H1 (cell line): ENCODE data around the gene OR13J1. TPM values are rescaled to one million over a fixed set of nuclear protein-coding genes. Genes with fewer than 3 reads are reported as not detected.

Experiments used
- CTCF ChIA-PET: fragments of 300-600 bp; sonication (Branson Sonifier 250); formaldehyde crosslinking; loops from one replicate; lab custom pipeline; 2021; ENCODE audit not compliant: partially characterized antibody; lab: Charles Lee
- POLR2A ChIA-PET: fragments of 300-600 bp; sonication (Branson Sonifier 250); formaldehyde crosslinking; loops from one replicate; lab custom pipeline; 2021; ENCODE audit warnings: inconsistent platforms; ENCODE audit not compliant: partially characterized antibody; lab: Charles Lee
- DNase-seq, 2 experiments: peaks; one replicate each; pipeline versions ENCODE4 v3.0.0 to v3.0.0-alpha.2; 2010 to 2022; ENCODE audit warnings: low spot score in 2 of 2, low read depth in 1 of 2, mixed read lengths in 1 of 2
- FAIRE-seq: peaks from 2 replicates; lab custom pipeline; 2011; peaks lifted over from hg19 to GRCh38; lab: Jason Lieb, UNC
- H2AFZ ChIP-seq: 2 replicates; pipeline ENCODE4 v1.8.1; 2012; ENCODE audit warnings: low read length, inconsistent platforms
- H2AK5ac ChIP-seq: 2 replicates; pipeline ENCODE4 v1.6.1; 2013; ENCODE audit warnings: low read depth, low read length
- H2BK120ac ChIP-seq: replicated peaks from 2 replicates; pipeline ENCODE3; 2013; ENCODE audit warnings: low read depth, low read length, inconsistent platforms
- H2BK12ac ChIP-seq: 2 replicates; pipeline ENCODE4 v1.6.1; 2013; ENCODE audit warnings: low read depth, low read length
- H2BK15ac ChIP-seq: 2 replicates; pipeline ENCODE4 v1.6.1; 2013; ENCODE audit warnings: low read length
- H2BK20ac ChIP-seq: 2 replicates; pipeline ENCODE4 v1.6.1; 2013; ENCODE audit warnings: low read length
- H2BK5ac ChIP-seq: 2 replicates; pipeline ENCODE4 v1.6.1; 2013; ENCODE audit warnings: low read depth, low read length
- H3K14ac ChIP-seq: 2 replicates; pipeline ENCODE4 v1.6.1; 2013; ENCODE audit warnings: inconsistent platforms; ENCODE audit not compliant: insufficient read length
- H3K18ac ChIP-seq: 2 replicates; pipeline ENCODE4 v1.6.1; 2013; ENCODE audit warnings: low read length; ENCODE audit errors: extremely low read depth
- H3K23ac ChIP-seq: 2 replicates; pipeline ENCODE4 v1.6.1; 2013; ENCODE audit warnings: inconsistent platforms; ENCODE audit not compliant: insufficient read length
- H3K23me2 ChIP-seq: 2 replicates; pipeline ENCODE4 v1.6.1; 2013; ENCODE audit warnings: low read depth, low read length
- H3K27ac ChIP-seq: 2 replicates; pipeline ENCODE4 v1.6.1; 2011; ENCODE audit warnings: low read depth, low read length, inconsistent platforms
- H3K27me3 ChIP-seq, 4 experiments: replicated peaks in 1 of 4; 1 replicate in 1 of 4; 2 replicates in 3 of 4; pipeline versions ENCODE4 v1.6.1 to v1.8.1; 2011 to 2013; ENCODE audit warnings: low read length in 3 of 4, mild to moderate bottlenecking in 3 of 4, inconsistent platforms in 2 of 4, mixed read lengths in 2 of 4, moderate library complexity in 1 of 4; ENCODE audit not compliant: control insufficient read depth in 3 of 4, insufficient read depth in 3 of 4; ENCODE audit errors: extremely low read depth in 1 of 4
- H3K36me3 ChIP-seq, 4 experiments: 2 replicates each; pipeline versions ENCODE4 v1.6.1 to v1.8.1; 2011 to 2013; ENCODE audit warnings: mild to moderate bottlenecking in 4 of 4, low read length in 3 of 4, moderate library complexity in 2 of 4, control low read depth in 1 of 4, inconsistent platforms in 1 of 4; ENCODE audit not compliant: insufficient read depth in 4 of 4, control insufficient read depth in 2 of 4
- H3K4ac ChIP-seq: replicated peaks from 2 replicates; pipeline ENCODE3; 2013; ENCODE audit warnings: low read length, low read depth, mixed read lengths, inconsistent platforms; ENCODE audit not compliant: insufficient read length
- H3K4me1 ChIP-seq, 4 experiments: replicated peaks in 1 of 4; 1 replicate in 1 of 4; 2 replicates in 3 of 4; pipeline versions ENCODE4 v1.6.1 to v1.8.1; 2011 to 2013; ENCODE audit warnings: low read length in 3 of 4, inconsistent platforms in 2 of 4, mixed read lengths in 1 of 4; ENCODE audit not compliant: insufficient read depth in 4 of 4, control insufficient read depth in 3 of 4
- H3K4me2 ChIP-seq, 2 experiments: 2 replicates each; pipeline versions ENCODE4 v1.6.1 to v1.8.1; 2011 to 2013; ENCODE audit warnings: low read depth in 2 of 2, low read length in 2 of 2, control low read depth in 1 of 2, inconsistent platforms in 1 of 2, mild to moderate bottlenecking in 1 of 2; ENCODE audit not compliant: insufficient read depth in 1 of 2
- H3K4me3 ChIP-seq, 4 experiments: fragments of 200-600, 300-600 bp in 1 of 4; sonication (generic), shearing (Covaris generic), sonication (Bioruptor Twin) in 1 of 4; 2 replicates each; pipeline versions ENCODE4 v1.5.1 to v1.8.1; 2011 to 2016; ENCODE audit warnings: low read length in 4 of 4, low read depth in 3 of 4, control low read depth in 2 of 4, inconsistent platforms in 2 of 4, mild to moderate bottlenecking in 2 of 4, mixed read lengths in 1 of 4, moderate library complexity in 1 of 4; ENCODE audit not compliant: insufficient read depth in 2 of 4; ENCODE audit errors: extremely low read depth in 1 of 4
- H3K56ac ChIP-seq: replicated peaks from 2 replicates; pipeline ENCODE3; 2013; ENCODE audit warnings: low read depth, mild to moderate bottlenecking, mixed read lengths, low read length, inconsistent platforms; ENCODE audit not compliant: insufficient read length
- H3K79me1 ChIP-seq: 2 replicates; pipeline ENCODE4 v1.6.1; 2013; ENCODE audit warnings: low read depth, low read length, control low read depth
- H3K79me2 ChIP-seq, 2 experiments: 2 replicates each; pipeline versions ENCODE4 v1.6.1 to v1.8.1; 2012 to 2013; ENCODE audit warnings: low read length in 2 of 2, mild to moderate bottlenecking in 2 of 2, inconsistent platforms in 1 of 2; ENCODE audit not compliant: insufficient read depth in 2 of 2, control insufficient read depth in 1 of 2
- H3K9ac ChIP-seq, 4 experiments: replicated peaks in 1 of 4; 1 replicate in 1 of 4; 2 replicates in 3 of 4; pipeline versions ENCODE4 v1.6.1 to v1.8.1; 2011 to 2013; ENCODE audit warnings: low read depth in 3 of 4, low read length in 3 of 4, control low read depth in 2 of 4, mild to moderate bottlenecking in 2 of 4, moderate library complexity in 2 of 4, inconsistent platforms in 1 of 4; ENCODE audit errors: extremely low read depth in 1 of 4
- H3K9me3 ChIP-seq, 2 experiments: 2 replicates each; pipeline versions ENCODE4 v1.6.1 to v1.8.1; 2012 to 2013; ENCODE audit warnings: mild to moderate bottlenecking in 2 of 2, moderate library complexity in 2 of 2, control low read depth in 1 of 2, inconsistent platforms in 1 of 2, low read depth in 1 of 2, low read length in 1 of 2, mixed read lengths in 1 of 2; ENCODE audit not compliant: insufficient read depth in 2 of 2
- H4K20me1 ChIP-seq, 2 experiments: replicated peaks in 1 of 2; 2 replicates each; pipeline versions ENCODE3 to v1.8.1; 2011 to 2013; ENCODE audit warnings: inconsistent platforms in 2 of 2, low read length in 2 of 2, mild to moderate bottlenecking in 1 of 2; ENCODE audit not compliant: insufficient read depth in 2 of 2, control insufficient read depth in 1 of 2
- H4K5ac ChIP-seq: 2 replicates; pipeline ENCODE4 v1.6.1; 2013; ENCODE audit warnings: low read length, low read depth, mixed read lengths, inconsistent platforms; ENCODE audit not compliant: insufficient read length
- H4K8ac ChIP-seq: 2 replicates; pipeline ENCODE4 v1.8.0; 2013; ENCODE audit warnings: mild to moderate bottlenecking, moderate library complexity, low read length, inconsistent platforms; ENCODE audit not compliant: insufficient read depth; ENCODE audit errors: extremely low read depth
- H4K91ac ChIP-seq: replicated peaks from 2 replicates; pipeline ENCODE3; 2013; ENCODE audit warnings: low read length, mixed read lengths, inconsistent platforms; ENCODE audit not compliant: insufficient read length
- BCL11A ChIP-seq, 2 experiments: IDR thresholded peaks; one replicate each; pipeline ENCODE4 v1.6.1; 2011; ENCODE audit warnings: low read depth in 2 of 2, low read length in 2 of 2, mild to moderate bottlenecking in 2 of 2
- GABPA ChIP-seq: IDR thresholded peaks from 2 replicates; pipeline ENCODE4 v1.6.1; 2011; ENCODE audit warnings: mild to moderate bottlenecking, low read length, moderate library complexity, borderline replicate concordance; ENCODE audit not compliant: insufficient read depth
- GTF2F1 ChIP-seq: IDR thresholded peaks from 2 replicates; pipeline ENCODE4 v1.6.1; 2012; ENCODE audit warnings: low read depth, low read length, improper control_type of control experiment, borderline replicate concordance
- JUND ChIP-seq: IDR thresholded peaks from 2 replicates; pipeline ENCODE4 v1.6.1; 2011; ENCODE audit warnings: mild to moderate bottlenecking, improper control_type of control experiment, low read length
- MAFK ChIP-seq: IDR thresholded peaks from 2 replicates; pipeline ENCODE4 v1.6.1; 2012; ENCODE audit warnings: low read depth, mild to moderate bottlenecking, improper control_type of control experiment, low read length
- SP4 ChIP-seq: IDR thresholded peaks from 2 replicates; pipeline ENCODE4 v1.6.1; 2012; ENCODE audit warnings: low read length, inconsistent platforms
- SRF ChIP-seq: IDR thresholded peaks from 2 replicates; pipeline ENCODE4 v1.6.1; 2011; ENCODE audit warnings: mild to moderate bottlenecking, low read depth, low read length, moderate library complexity
- YY1 ChIP-seq: IDR thresholded peaks from 2 replicates; pipeline ENCODE4 v1.6.1; 2011; ENCODE audit warnings: low read depth, mild to moderate bottlenecking, low read length
- WGBS, 2 experiments: shearing (Covaris generic) in 1 of 2; methylation state at CpG; one replicate each; pipeline versions ENCODE4 v1.1.6 to v1.1.7; 2013 to 2015; ENCODE audit warnings: low lambda C conversion rate in 2 of 2, mixed read lengths in 2 of 2, inconsistent platforms in 1 of 2, low coverage in 1 of 2, missing lambda C conversion rate in 1 of 2; ENCODE audit not compliant: insufficient replicate concordance in 2 of 2, insufficient coverage in 1 of 2, insufficient read length in 1 of 2; ENCODE audit errors: extremely low coverage in 1 of 2, missing lambda C conversion rate in 1 of 2; 5-methylcytosine and 5-hydroxymethylcytosine counted together
- polyA plus RNA-seq, 7 experiments: library from polyadenylated mRNA; depleted of rRNA in 3 of 7; stranded (reverse) in 5 of 7; unstranded in 2 of 7; fragments of >200 nt in 5 of 7; fragments of 200-250 nt in 2 of 7; gene quantifications; 1 replicate in 5 of 7; 2 replicates in 1 of 7; 4 replicates in 1 of 7; pipeline versions ENCODE4 v1.2.1 to v1.2.3, GENCODE V29; 2011 to 2013; ENCODE audit warnings: missing spikeins in 2 of 7, mixed read lengths in 2 of 7
- total RNA-seq: library from RNA; stranded (reverse); fragmentation: NEBNext Ultra II Directional; extraction: Animal tissue kit (Norgen Biotek cat#: 25700); gene quantifications from 2 replicates; pipeline ENCODE4 v1.2.1, GENCODE V29; 2021
- TF ChIP-seq, protein P1 (sequence below): IDR thresholded peaks from 2 replicates; pipeline ENCODE4 v1.6.1; 2012; ENCODE audit warnings: inconsistent platforms

The OR13J1 gene
- total and polyA plus RNA-seq, 2 of the 8 experiments (the other 6 are each of a cell fraction or from before 2014, with no cell fraction given): not detected

DNA sequence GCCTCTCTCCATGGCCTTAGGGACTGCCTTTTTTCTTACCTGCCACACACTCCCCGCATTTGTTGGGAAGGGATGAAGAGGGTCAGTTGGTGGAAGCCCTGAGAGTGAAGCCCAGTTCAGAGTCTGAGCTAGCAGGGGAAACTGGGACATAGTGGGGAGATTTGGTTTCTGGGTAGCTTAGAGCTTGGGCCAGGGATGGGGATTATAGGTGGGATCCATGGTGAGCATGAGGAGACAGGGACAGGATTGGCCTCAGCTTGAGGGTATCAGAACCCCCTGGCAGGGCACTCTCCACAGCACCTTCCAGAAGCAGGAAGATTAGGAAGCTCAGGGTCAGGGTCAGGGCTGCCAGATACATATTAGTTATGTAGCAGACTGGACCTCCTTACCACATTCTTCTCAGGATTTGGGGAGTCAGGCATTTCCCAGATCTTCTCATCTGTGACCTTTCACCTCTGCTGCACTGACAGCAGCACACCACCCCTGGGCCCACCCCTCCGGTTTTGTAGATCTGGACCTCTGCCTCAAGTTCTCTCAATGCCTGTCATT is 17.9 kb downstream of the OR13J1 start:
- CTCF ChIA-PET: interaction anchor here (0.8 to 1.6 kb wide), 4 partner anchors 17 to 188 kb away, joined by 3 to 6 read pairs (median 4); partner anchors contain the start of gene ARHGEF39
- Histone ChIP-seq H3K9me3 (no peaks in the 10 kb centered on the region), H2BK12ac (no peak overlapping the region)

More for the DNA sequence above, 17.9 kb downstream of the OR13J1 start:
- H3K4ac ChIP-seq: no peak overlapping the region
- peaks cover 0 to 4% (median 1%) of the 10 kb centered on the region in 4 experiments; a peak in 2 of 8 replicates for H3K36me3 ChIP-seq
- FAIRE-seq: no peak
- H2BK5ac ChIP-seq: no peak overlapping the region
- WGBS, 2 experiments: 88% methylated on average over 2 of the region's 2 CpGs; no CpG with 5 or more reads in 1 of the 2 experiments
- H4K20me1 ChIP-seq: no peaks in the 10 kb centered on the region
- H4K8ac ChIP-seq: no peak overlapping the region
- no peaks in the 10 kb centered on the region for H3K23me2 ChIP-seq
- H4K91ac ChIP-seq: no peak overlapping the region
- H3K18ac ChIP-seq: no peak overlapping the region
- H3K4me2 ChIP-seq: no peak overlapping the region
- no peak overlapping the region for H2BK15ac ChIP-seq
- no peak overlapping the region for H3K27ac ChIP-seq
- H3K23ac ChIP-seq: no peak overlapping the region
- no peak for DNase-seq
- H3K14ac ChIP-seq: no peak overlapping the region
- no peak overlapping the region for H4K5ac ChIP-seq
- no peak overlapping the region for H3K9ac ChIP-seq
- H2AK5ac ChIP-seq: no peak overlapping the region
- H3K27me3 ChIP-seq: peaks cover 0 to under 1% (median 0%) of the 10 kb centered on the region in 4 experiments; a peak in 1 of 7 replicates
- TF ChIP-seq MAFK: no peak
- no peak for TF ChIP-seq SP4
- no peak for TF ChIP-seq BCL11A (IDR thresholded peaks at IDR 0.05; ENCODE audit: low read depth in 2 of 2, low read length in 2 of 2)
- no peak for TF ChIP-seq YY1
- TF ChIP-seq GTF2F1: no peak
- TF ChIP-seq GABPA: no peak
- no peak for TF ChIP-seq JUND
- TF ChIP-seq SRF: no peak
- TF ChIP-seq, protein P1, sequence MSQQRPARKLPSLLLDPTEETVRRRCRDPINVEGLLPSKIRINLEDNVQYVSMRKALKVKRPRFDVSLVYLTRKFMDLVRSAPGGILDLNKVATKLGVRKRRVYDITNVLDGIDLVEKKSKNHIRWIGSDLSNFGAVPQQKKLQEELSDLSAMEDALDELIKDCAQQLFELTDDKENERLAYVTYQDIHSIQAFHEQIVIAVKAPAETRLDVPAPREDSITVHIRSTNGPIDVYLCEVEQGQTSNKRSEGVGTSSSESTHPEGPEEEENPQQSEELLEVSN: no peak
- no peak overlapping the region for H3K56ac ChIP-seq
- H2BK120ac ChIP-seq: no peak overlapping the region
- H3K4me3 ChIP-seq: no peak overlapping the region
- no peaks in the 10 kb centered on the region; a peak in 1 of 7 replicates for H3K4me1 ChIP-seq
- POLR2A ChIA-PET: interaction anchor here (1.3 kb wide), 1 partner anchor 10 kb away, joined by 3 read pairs; no protein-coding TSS in a partner anchor
- H3K79me2 ChIP-seq: no peaks in the 10 kb centered on the region
- H3K79me1 ChIP-seq: no peaks in the 10 kb centered on the region
- no peak overlapping the region for H2BK20ac ChIP-seq
- no peak overlapping the region for H2AFZ ChIP-seq
